Ovary (tissue), 3 donors: ENCODE results near the gene RC3H1.

Experiments
- CTCF ChIP-seq, 3 donors: fragments of 450-650 bp in 2 of 3; fragments of 200-600 bp in 1 of 3; IDR thresholded peaks; one replicate each; pipeline versions ENCODE4 v1.5.1 to v1.8.0; 2016 to 2022; ENCODE audit warnings: antibody characterized with exemption in 3 of 3, mild to moderate bottlenecking in 1 of 3
- EP300 ChIP-seq: sonication (generic); formaldehyde crosslinking; IDR thresholded peaks from one replicate; pipeline ENCODE4 v1.6.1; 2017; ENCODE audit warnings: antibody characterized with exemption
- POLR2A ChIP-seq: fragments of 450-650 bp; IDR thresholded peaks from one replicate; pipeline ENCODE4 v1.6.1; 2017; ENCODE audit warnings: antibody characterized with exemption, mild to moderate bottlenecking, moderate library complexity
- donor health status: DM: no; HTN: no; CAD: no.

DNA sequence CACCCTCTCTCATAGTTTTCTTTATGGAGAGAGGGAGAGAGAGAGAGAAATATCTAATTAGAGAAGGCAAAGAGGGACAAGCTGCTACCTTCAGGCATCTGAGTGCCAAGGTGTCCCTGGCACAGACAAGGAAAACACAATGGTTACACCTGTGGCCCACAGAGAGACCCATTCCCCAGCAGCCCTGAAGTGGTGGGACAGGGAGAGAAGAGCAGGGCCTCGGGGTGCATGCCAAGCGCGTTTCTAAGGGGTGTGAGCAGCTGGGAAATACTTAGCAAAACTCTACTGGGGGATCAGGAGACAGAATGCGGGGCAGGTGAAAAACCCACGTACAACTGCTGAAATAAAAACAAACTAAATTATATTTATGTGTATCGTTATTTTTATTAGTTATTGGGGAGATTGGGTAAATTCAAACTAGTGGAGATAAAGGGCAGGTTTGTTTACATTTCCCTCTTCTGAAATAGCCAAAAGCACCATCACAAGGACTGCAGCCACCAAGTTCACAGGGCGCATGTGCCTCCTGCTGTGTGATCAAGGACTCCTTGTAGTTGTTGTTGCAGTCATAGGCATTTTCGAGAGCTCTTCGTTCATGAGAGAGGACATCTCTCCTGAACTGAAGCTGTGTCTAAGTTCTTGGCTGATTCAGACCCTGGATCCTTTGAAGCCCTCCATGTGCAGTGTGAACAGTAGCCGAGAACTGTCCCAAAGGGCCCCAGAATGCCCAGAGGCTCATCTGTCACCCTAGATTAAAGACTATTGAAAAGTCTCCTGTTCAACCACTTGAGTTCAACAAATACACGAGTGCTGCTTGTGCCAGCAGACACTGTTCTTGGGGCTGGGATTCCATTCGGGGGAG, 104.3 kb downstream of the RC3H1 start:
- no peak for TF ChIP-seq CTCF (IDR thresholded peaks at IDR 0.05)
- TF ChIP-seq POLR2A: no peak
- TF ChIP-seq EP300: no peak
